ENCODE measurements around the gene NFASC.

DNA sequence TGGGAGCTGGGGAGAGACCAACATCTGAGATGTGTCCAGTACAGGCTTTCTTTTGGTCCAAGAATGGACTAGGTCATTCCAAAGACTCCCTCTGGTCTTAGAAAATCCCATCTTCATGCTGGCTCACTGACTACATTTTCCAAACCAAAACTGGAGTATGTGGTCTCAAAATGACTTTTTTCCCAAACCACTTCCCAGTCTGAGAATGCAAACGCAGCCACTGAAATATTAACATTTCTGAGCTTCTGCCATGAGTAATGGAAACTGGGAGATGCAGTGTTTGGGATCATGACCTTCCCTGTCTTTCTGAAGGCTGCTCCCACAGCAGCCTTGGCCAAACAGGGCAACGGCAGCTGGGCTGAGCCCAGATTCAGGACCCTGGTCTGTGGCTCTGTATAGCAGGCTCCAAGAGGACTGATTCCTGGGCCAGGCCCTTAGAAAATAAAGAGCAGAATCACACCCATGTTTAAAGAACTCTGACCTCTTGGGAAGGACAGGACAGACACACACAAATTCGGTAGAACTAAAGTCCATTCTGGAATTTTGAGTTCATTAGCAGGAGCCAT, 110.3 kb downstream of the NFASC start:
- TF ChIP-seq CTCF (IDR thresholded peaks at IDR 0.05) (no peak), POLR2A (IDR thresholded peaks at IDR 0.05) (no peak)
